Measurements from ENCODE around the gene CEPT1.
"Not testable (repeated sequence)": the region's sequence is repeated elsewhere in the genome, so short reads cannot be mapped to it uniquely, and the experiment has no call there.

The CEPT1 gene

DNA sequence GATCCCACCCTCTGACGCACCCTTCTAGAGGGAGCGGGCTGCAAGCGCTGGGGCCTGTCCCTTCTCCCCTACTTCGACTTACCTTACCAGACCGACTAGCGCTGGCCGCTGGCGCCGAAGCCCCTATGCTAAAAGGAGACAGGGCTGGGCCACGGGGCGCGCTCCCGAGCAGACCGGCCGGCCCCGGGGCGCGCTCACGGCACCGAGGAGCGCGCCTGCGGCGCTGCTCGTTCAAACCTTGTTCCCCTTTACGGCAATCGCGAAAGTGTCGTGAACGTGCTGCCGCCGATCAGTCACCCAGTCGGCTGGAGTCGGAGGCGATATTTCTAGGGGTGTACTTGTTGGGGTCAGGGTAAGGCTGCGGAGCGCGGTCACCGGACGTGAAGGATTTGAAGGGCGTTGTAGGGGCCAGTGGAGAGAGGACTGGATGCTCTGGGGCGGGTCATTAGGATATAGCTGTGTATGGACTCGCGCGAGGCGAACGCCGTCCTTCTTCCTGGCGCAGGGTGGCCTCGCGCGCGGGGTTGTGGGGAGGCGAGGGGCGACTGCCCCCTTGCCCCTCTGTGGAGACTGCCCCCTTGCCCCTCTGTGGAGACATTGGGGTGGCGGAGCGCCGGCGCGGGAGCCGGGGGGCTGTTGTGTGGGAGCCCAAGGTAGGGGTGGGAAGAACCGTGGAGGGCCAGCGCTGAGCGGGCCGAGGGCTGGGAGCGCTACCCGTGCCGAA is at the start of gene CEPT1, which contains the start of gene DRAM2:
TSS of gene CEPT1 (plus strand) at position 268 of the 724 bp plus-strand sequence. CDS start 7,492 bp downstream, outside the sequence.
TSS of gene DRAM2 (minus strand) at position 138 of the 724 bp plus-strand sequence. CDS start 8,539 bp downstream, outside the sequence.
- peak within 1 kb of the TSS; percentile 95 for H3K4me3 ChIP-seq (replicated peaks; ENCODE audit: low read depth, low read length)
- DNase-seq (ENCODE audit: extremely low read depth, low read depth): peak; percentile 83
- no peak for TF ChIP-seq CTCF (IDR thresholded peaks at IDR 0.05; ENCODE audit: low read depth, low read length, missing control alignments)

DNA sequence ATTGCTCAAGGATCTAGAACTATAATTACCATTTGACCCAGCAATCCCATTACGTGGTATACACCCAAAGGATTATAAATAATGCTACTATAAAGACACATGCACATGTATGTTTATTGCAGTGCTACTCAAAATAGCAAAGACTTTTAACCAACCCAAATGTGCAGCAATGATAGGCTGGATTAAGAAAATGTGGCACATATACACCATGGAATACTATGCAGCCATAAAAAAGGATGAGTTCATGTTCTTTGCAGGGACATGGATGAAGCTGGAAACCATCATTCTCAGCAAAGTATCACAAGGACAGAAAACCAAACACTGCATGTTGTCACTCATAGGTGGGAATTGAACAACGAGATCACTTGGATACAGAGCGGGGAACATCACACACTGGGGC is 44.6 kb upstream of the CEPT1 start:
- H3K4me3 ChIP-seq (replicated peaks; ENCODE audit: low read depth, low read length); DNase-seq (ENCODE audit: extremely low read depth, low read depth): not testable (repeated sequence)

GRCh38 chr1:111097356-111098099 is 42.5 kb upstream of the CEPT1 start:
- no peak for DNase-seq (ENCODE audit: extremely low read depth, low read depth)
- no peak overlapping the region for H3K4me3 ChIP-seq (replicated peaks; ENCODE audit: low read depth, low read length)
- no peak for TF ChIP-seq CTCF (IDR thresholded peaks at IDR 0.05; ENCODE audit: low read depth, low read length, missing control alignments)

- no peak for TF ChIP-seq CTCF (IDR thresholded peaks at IDR 0.05; ENCODE audit: low read depth, low read length, missing control alignments)
- no peak overlapping the region for H3K4me3 ChIP-seq (replicated peaks; ENCODE audit: low read depth, low read length)
- no peak for DNase-seq (ENCODE audit: extremely low read depth, low read depth)
Observed at GRCh38 chr1:111099289-111099688, 40.7 kb upstream of the CEPT1 start.

- no peak overlapping the region for H3K4me3 ChIP-seq (replicated peaks; ENCODE audit: low read depth, low read length)
- no peak for TF ChIP-seq CTCF (IDR thresholded peaks at IDR 0.05; ENCODE audit: low read depth, low read length, missing control alignments)
- no peak for DNase-seq (ENCODE audit: extremely low read depth, low read depth)
Observed at GRCh38 chr1:111101854-111102642, 38.0 kb upstream of the CEPT1 start.

DNA sequence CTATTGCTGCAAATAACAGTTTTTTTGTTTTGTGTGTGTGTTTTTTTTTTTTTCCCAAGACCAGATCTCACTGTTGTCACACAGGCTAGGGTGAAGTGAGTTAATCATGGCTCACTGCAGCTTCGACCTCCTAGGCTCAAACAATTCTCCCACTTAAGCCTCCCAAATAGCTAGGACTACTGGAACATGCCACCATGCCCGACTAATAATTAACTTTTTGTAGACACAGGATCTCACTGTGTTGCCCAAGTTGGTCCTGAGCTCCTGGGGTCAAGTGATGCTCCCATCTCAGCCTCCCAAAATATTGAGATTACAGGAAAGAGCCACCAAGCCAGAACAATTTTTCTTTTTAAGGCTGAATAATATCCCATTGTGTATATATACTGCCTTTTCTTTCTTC is 35.0 kb upstream of the CEPT1 start:
- no peak overlapping the region for H3K4me3 ChIP-seq (replicated peaks; ENCODE audit: low read depth, low read length)
- DNase-seq (ENCODE audit: extremely low read depth, low read depth): no peak
- no peak for TF ChIP-seq CTCF (IDR thresholded peaks at IDR 0.05; ENCODE audit: low read depth, low read length, missing control alignments)
